HG02884 (cell line): ENCODE results near the gene IRF7.

Experiments used
- ATAC-seq: cut with Tn5 transposase; IDR thresholded peaks from one replicate; pipeline ENCODE4 v1.9.1; 2021; ENCODE audit warnings: mild to moderate bottlenecking, moderate library complexity; ENCODE audit not compliant: unreplicated experiment

The IRF7 gene

DNA sequence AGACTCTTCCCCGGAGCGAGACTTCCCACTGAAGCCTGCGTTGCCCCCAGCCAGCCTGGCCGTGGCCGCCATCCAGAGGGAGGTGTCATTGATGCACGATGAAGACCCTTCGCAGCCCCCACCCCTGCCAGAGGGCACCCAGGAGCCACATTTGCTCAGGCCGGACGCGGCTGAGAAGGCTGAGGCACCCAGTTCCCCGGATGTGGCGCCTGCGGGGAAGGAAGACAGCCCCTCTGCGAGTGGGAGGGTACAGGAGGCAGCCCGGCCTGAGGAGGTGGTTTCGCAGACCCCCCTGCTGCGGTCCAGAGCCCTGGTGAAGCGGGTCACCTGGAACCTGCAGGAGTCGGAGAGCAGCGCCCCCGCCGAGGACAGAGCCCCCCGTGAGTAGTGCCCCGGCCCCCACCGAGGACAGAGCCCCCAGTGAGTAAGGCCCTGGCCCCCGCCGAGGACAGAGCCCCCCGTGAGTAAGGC, 6.4 kb downstream of the IRF7 start:
- no peak for ATAC-seq

DNA sequence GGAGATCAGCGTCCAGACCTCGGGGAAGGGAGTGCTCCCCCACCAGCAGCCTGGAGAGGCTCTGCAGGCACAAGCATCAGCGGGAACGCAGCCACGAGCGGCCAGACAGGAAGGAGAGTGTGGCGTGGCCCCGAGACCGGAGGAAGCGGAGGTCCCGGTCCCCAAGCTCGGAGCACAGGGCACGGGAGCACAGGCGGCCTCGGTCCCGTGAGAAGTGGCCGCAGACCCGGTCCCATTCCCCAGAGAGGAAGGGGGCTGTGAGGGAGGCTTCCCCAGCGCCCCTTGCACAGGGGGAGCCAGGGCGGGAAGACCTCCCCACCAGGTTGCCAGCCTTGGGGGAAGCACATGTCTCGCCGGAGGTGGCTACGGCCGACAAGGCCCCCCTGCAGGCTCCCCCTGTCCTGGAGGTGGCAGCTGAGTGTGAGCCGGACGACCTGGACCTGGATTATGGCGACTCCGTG, 6.9 kb downstream of the IRF7 start:
- ATAC-seq = no peak

DNA sequence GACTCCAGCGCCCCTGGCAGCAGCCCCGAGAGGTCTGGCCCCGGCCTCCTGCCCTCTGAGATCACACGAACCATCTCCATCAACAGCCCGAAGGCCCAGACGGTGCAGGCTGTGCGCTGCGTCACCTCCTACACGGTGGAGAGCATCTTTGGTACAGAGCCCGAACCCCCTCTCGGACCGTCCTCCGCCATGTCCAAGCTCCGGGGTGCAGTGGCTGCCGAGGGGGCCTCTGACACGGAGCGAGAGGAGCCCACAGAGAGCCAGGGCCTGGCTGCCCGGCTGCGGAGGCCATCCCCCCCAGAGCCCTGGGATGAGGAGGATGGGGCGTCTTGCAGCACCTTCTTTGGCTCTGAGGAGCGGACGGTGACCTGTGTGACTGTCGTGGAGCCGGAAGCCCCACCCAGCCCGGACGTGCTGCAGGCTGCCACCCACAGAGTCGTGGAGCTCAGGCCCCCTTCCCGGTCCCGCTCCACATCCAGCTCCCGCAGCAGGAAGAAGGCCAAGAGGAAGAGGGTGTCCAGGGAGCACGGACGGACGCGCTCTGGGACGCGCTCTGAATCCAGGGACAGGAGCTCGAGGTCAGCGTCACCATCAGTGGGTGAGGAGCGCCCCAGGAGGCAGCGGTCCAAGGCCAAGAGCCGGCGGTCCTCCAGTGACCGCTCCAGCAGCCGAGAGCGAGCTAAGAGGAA, 7.6 kb downstream of the IRF7 start:
- no peak for ATAC-seq

DNA sequence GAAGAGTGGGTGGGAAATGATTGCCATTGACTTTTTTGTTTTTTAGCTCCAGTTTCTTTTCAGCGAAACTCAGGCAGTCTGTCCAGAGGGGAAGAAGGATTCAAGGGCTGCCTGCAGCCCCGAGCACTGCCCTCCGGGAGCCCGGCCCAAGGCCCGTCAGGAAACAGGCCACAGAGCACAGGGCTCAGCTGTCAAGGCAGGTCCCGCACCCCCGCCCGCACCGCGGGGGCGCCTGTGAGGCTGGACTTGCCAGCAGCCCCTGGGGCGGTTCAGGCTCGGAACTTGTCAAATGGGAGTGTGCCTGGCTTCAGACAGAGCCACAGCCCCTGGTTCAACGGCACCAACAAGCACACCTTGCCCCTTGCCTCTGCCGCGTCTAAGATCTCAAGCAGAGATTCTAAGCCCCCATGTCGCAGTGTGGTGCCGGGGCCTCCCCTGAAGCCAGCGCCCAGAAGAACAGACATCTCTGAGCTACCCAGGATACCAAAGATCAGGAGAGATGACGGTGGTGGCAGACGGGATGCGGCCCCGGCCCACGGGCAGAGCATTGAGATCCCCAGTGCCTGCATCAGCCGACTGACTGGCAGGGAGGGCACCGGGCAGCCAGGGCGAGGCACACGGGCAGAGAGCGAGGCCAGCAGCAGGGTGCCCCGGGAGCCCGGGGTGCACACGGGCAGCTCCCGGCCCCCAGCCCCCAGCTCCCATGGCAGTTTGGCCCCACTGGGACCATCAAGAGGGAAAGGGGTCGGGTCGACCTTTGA, 8.6 kb downstream of the IRF7 start:
- no peak for ATAC-seq

DNA sequence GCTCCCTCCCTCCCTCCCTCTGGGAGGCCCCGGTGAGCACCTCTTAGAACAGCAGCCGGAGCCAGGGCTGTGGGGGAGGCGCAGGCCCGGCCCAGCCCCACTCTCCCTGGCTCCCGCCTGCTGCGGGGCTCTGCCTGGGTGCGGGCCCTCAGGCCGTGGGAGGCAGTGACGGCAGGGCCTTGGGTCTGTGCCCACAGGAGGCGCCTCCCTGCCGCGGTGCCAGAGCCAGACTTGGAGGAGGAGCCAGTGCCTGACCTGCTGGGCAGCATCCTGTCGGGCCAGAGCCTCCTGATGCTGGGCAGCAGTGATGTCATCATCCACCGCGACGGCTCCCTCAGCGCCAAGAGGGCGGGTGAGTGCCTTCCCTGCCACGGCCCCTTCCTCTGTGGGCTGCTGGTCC, 9.5 kb downstream of the IRF7 start:
- no peak for ATAC-seq

DNA sequence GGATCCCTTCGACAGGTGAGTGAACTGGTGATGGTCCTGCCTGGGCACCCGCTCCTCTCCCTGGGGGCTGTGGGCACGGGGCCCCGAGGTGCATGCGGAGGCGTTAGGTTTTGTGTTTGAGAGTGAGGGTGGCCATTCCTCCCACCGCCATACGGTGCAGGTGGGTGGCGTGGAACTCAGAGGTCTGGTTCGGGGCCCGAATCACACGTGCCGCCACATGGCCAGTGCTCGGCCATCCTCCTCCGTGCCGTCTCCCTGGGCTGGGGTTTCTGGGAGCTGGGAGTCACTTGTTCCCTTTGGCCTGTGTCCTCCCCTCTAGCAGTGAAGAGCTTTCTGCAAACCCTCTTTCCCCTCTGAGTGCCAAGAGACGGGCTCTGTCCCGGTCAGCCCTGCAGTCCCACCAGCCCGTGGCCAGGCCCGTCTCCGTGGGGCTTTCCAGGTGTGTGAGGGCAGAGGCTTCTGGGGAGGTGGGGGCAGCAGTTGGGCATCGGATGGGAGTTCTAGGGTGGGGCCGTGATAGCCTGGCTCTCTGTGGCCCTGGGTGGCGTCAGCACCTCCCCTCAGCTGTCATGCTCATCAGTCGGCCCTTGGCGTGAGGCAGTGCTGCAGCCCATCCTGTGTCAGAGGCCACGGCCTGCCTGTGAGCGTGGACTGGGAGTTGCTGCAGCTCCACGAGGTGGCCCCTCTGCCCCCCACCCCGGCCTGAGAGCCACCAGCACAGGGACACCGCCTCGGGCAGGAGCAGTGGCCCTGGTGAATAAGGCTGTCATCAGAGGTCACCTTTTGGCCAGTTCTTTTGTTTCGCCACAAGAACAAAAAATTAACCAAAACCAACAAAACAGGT, 10.2 kb downstream of the IRF7 start:
- no peak for ATAC-seq

DNA sequence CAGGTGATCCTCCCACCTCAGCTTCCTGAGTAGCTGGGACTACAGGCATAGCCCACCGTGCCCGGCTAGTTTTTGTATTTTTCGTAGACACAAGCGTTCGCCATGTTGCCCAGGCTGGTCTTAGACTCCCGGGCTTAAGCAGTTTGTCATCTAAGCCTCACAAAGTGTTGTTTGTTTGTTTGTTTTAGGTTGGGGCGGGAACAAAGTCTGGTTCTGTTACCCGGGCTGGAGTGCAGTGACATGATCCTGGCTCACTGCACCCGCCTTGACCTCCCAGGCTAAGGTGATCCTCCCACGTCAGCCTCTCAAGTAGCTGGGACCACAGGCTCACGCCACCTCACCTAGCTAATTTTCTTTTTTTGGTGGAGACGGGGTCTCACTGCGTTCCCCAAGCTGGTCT, 12.6 kb downstream of the IRF7 start:
- ATAC-seq = no peak

DNA sequence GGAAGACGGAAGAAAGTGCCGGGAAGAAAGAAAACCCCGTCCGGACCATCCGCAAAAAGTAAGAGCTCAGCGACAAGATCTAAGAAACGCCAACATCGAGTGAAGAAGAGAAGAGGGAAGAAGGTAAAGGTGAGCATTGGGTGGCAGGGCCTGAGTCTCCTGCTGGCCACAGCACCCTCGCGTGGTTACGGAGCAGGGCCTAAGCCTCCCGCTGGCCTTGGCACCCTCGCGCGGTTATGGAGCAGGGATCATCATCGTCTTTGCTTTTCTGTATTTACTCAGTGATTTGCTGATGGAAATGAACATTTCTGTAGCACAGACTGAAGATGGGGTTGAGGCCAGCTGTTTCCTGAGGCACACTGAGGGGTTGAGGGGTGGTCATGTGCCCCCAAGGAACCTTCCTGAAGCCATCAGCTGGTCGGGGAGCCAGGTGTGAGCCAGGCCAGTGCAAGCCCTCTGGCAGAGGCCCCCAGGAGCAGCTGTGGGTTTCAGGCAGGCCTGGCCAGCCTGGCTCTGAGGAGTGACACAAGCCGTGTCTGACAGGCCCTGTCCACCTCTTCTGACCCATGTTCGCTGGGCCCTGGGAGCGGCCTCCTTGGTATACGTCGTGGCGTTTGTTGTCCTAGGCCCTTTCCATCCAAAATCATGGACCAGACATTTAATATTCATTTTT, 14.0 kb downstream of the IRF7 start:
- no peak for ATAC-seq

DNA sequence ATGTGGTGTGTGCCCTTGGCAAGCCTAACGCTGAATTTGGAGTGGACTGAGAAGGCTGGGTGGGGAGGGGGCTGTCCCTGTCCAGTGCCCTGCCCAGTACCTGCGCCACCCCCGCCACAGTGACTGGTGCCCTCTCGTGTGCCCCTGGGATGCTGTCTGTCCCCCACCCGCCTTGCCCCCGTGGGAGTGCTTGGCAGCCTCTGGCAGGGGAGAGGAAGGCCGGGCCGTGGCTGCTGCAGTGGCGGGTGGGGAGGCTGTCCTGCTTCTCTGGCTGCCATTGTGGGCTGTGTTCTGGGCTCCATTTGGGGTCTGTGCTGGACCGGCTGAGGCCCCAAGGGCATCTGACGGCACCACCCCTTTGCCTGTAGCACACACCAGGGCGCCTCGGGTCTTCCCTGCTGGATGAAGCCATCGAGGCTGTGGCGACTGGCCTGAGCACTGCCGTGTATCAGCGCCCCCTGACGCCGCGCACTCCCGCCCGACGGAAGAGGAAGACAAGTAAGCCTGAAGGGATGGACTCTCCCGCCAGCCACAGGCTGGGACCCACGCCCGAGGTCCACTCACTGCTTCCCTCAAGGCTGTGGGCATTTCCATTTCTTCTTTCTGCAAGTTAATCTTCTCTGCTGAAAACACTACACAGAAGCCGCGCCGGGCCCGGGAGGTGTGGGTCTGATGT, 17.6 kb downstream of the IRF7 start:
- no peak for ATAC-seq

DNA sequence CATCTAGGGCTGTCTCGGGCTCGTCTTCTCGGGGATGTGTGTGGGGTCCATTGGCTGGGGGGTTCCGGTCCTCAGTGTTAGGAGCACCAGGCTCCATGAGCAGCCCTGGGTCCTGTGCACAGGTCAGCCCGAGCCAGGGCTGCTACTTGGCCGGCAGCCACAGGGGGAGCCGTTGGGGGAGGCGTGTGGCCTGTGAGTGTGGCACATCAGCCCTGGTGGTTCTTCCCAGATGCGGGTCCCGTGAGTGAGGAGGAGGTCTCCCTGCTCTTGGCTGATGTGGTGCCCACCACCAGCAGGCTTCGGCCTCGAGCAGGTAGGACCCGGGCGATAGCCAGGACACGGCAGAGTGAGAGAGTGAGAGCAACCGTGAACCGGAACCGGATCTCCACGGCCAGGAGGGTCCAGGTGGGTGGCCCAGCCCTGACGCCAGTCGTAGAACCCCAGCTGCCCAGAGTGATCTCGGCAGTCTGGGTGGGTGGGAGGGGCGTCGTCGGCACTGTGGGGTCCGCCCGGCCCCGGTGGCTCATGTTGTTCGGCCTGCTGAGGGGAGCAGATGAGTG, 18.5 kb downstream of the IRF7 start:
- no peak for ATAC-seq

DNA sequence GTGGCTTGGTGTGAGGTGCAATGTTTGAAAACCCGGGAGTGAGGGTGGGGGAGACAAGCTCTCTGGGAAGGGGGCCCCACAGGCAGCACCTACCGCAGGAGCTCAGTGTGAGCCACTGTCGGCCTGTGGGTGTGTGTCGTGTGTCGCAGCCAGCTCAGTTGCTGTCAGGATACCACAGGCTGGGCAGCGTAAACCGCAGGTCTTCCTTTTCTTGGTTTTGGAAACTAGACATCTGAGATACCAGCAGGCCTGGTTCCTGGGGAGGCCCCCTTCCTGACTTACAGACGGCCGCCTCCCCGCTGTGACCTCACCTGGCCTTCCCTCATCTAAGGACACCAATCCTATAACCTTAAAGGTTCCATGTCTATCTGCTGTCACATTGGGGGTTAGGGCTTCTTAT, 19.4 kb downstream of the IRF7 start:
- no peak for ATAC-seq

DNA sequence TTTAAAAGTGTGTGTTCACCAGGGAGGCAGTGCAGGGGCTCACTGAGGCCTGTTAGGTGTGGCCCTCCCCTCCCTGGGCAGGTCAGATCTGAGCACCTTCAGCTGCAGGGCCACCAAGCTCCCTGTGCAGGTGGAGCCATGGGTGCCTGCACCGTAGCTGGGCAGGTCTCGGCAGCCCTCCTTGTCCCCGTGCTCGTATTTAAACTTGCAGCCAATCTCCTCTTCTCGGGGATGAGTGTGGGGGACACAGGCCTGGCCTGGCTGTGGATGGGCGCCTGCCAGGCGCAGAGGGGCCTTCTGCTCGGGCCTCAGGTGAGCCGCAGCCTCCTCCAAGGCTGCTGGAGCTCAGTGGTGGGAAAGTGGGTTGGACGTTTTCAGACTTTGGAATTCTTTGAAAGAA, 20.4 kb downstream of the IRF7 start:
- no peak for ATAC-seq

DNA sequence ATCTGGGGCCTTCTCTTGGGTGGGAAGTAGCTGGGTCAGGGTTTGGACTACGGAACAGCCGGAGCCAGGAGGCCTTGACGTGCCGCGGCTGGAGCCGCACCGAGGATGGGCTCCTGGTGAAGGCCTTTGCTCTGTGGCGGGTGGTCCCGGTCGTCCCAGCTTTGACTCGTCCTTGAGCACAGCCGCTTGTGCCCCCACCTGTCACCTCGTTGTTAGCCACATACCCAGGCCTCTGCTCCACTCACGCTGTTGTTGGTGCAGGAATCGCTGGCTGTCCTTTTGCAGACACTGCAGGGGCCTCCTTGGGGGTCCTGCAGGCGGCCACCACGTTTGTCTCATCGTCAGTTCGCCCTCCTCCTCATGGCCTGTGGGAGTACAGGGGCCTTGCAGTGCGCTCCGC, 22.4 kb downstream of the IRF7 start:
- ATAC-seq = no peak

DNA sequence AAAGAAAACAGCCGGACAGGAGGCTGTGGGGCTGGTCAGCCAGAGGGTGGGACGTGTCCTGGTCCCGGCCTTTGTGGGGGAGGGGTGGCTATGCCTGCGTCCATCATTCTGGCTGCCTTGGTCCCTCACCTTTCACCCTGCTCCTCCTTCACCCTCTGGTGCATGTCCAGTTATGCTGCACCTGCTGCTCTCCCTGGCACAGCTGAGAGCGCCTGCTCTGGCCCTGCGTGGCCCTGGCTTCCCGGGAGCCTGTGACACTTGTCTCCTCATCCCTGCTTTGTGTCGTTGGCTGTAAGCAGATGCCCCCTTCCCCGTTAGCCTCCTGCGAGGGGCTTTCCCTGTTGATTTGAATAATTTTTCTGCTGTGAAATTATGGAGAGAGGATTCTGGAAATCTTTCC, 22.8 kb downstream of the IRF7 start:
- no peak for ATAC-seq

DNA sequence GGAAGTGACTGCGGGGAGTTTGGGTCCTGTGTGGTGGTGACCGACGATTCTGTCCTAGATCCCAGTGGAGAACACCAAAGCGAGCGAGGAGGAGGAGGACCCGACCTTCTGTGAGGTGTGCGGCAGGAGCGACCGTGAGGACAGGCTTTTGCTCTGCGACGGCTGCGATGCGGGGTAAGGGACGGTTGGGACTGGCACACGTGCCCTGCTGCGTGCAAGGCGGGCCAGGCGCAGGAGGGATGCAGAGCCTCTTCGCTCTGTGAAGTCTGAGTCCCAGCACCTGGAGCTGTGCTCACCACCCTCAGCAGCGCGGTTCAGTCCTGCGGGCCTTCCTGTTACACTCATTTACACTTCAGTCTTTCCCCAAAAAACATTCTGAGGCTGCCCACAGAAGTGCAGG, 23.2 kb downstream of the IRF7 start:
- ATAC-seq = no peak

DNA sequence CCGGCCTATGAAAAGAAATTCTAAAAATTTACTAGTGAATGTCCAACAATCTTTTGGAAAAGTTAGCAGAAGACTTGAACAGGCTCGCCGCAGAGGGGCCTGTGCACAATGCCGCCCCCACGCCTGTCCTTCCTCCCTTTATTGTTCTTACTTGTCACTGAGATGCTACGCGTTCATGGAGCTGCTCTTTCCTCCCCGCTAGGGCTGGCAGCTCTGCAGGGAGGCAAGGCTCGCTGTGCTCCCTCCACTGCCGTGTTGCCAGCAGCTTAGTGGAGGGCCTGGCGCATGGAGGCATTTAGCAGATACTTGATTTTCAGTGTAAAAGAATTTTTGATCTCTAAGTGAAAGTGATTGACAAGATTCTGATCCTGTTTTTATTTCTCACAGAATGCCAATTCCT, 24.8 kb downstream of the IRF7 start:
- ATAC-seq = no peak

DNA sequence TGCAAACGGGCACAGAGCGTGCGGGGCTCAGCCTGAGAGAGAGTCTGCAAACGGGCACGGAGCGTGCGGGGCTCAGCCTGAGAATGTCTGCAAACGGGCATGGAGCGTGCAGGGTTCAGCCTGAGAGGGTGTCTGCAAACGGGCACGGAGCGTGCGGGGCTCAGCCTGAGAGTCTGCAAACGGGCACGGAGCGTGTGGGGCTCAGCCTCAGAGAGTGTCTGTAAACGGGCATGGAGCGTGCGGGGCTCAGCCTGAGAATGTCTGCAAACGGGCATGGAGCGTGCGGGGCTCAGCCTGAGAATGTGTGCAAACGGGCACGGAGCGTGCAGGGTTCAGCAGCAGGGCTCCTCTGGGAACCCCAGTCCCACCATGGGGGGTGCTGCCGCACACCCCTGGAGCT, 26.0 kb downstream of the IRF7 start:
- no peak for ATAC-seq

DNA sequence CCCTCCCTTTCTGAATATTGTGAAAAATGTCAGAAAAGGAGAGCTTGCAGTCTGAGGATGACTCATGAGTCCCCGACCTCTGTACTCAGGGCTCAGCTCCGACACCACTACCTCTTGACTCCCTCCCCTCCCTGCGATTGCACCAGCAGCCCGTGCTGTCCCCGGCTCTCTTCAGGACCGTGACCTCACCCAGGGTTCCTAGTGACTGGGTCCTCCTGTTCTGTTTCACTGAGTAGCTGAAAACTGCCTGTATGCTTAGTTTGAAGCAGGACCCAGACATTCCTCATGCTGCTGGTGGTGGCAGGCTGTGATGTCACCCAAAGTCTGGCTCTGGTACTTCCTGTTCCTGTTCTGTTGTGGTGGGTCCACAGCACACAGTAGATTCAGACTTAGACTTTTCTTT, 27.8 kb downstream of the IRF7 start:
- no peak for ATAC-seq

DNA sequence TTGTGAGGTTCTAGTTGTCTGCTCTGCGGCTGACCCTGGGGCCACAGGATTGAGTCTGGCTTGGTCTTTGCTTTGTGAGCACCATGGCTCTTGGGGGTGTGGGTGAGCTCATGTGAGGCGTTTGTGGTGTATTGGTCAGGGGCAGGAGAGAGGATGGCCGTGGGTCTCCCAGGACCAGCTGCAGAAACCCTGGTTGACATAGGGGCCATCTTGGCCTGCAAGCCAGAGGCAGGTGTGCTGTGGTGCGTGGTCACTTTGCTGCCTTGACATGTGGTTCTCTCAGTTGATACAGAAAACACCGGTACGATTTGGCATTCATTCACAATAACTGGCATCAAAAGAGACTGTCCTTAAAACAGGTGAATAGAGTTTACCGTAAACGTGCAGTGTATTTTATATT, 28.2 kb downstream of the IRF7 start:
- ATAC-seq = no peak
